HepG2 (cell line): ENCODE data around the gene RASA4B. TPM values are rescaled to one million over a fixed set of nuclear protein-coding genes. Genes with fewer than 3 reads are reported as not detected.
A peak's percentile ranks its signal among the peaks of the same experiment; 100 is the strongest.
"Not testable (repeated sequence)": the region's sequence is repeated elsewhere in the genome, so short reads cannot be mapped to it uniquely, and the experiment has no call there.

Experiments
- ATAC-seq: fragments of 200-7000 bp; cut with Tn5 transposase; 3 replicates; pipeline ENCODE4 v1.9.1; 2020; ENCODE audit warnings: mild to moderate bottlenecking, moderate library complexity
- BruUV-seq: library from RNA; stranded (reverse); fragments of 400-500 nt; replicated peaks from 2 replicates; lab custom pipeline; 2021; lab: Mats Ljungman, UMichigan
- CTCF ChIA-PET: fragments of 300-600 bp; formaldehyde crosslinking; extraction: SDS; loops from one replicate; lab custom pipeline; 2021; ENCODE audit warnings: low total read pairs, inconsistent platforms, low intra/inter-chr PET ratio; lab: Yijun Ruan, JAX
- POLR2A ChIA-PET: fragments of 350-600 bp; sonication (Branson Sonifier 250); formaldehyde crosslinking; loops from one replicate; lab custom pipeline; 2020; ENCODE audit warnings: antibody characterized with exemption, inconsistent platforms; lab: Yijun Ruan, JAX
- DNase-seq: peaks from one replicate; pipeline ENCODE4 v3.0.0-alpha.2; 2015; ENCODE audit warnings: low spot score
- FAIRE-seq: peaks from 3 replicates; lab custom pipeline; 2011; peaks lifted over from hg19 to GRCh38; lab: Jason Lieb, UNC
- H2AFZ ChIP-seq: one replicate; pipeline ENCODE4 v1.6.1; 2011; ENCODE audit warnings: low read length, inconsistent platforms
- H3K27ac ChIP-seq: fragments of 300-600 bp; 3 replicates; pipeline ENCODE4 v1.8.0; 2011; ENCODE audit warnings: mixed run types, mild to moderate bottlenecking, mixed read lengths, low read length, inconsistent platforms; ENCODE audit not compliant: insufficient read depth; ENCODE audit errors: extremely low read length
- H3K27me3 ChIP-seq, 2 experiments: fragments of 200-600 bp in 1 of 2; 2 replicates in 1 of 2; 3 replicates in 1 of 2; pipeline versions ENCODE4 v1.6.0 to v1.8.0; 2011; ENCODE audit warnings: low read length in 2 of 2, mild to moderate bottlenecking in 2 of 2, moderate library complexity in 2 of 2, inconsistent platforms in 1 of 2; ENCODE audit not compliant: insufficient read depth in 2 of 2, control insufficient read depth in 1 of 2
- H3K36me3 ChIP-seq, 2 experiments: fragments of 200-600 bp in 1 of 2; replicated peaks in 1 of 2; 2 replicates in 1 of 2; 3 replicates in 1 of 2; pipeline versions ENCODE4 v1.5.1 to v1.8.0; 2011; ENCODE audit warnings: low read length in 2 of 2, inconsistent platforms in 1 of 2; ENCODE audit not compliant: insufficient read depth in 2 of 2, control insufficient read depth in 1 of 2
- H3K4me1 ChIP-seq: 2 replicates; pipeline ENCODE4 v1.5.1; 2012; ENCODE audit warnings: low read length, inconsistent platforms; ENCODE audit not compliant: insufficient read depth
- H3K4me2 ChIP-seq: 2 replicates; pipeline ENCODE4 v1.6.0; 2011; ENCODE audit warnings: low read depth, low read length, inconsistent platforms
- H3K4me3 ChIP-seq, 3 experiments: fragments of 200-600 bp in 1 of 3; sonication (generic), shearing (Covaris generic) in 1 of 3; replicated peaks in 1 of 3; 2 replicates each; pipeline ENCODE4 v1.5.1; 2011 to 2016; ENCODE audit warnings: low read length in 3 of 3, inconsistent platforms in 2 of 3, low read depth in 2 of 3, mild to moderate bottlenecking in 2 of 3, control low read depth in 1 of 3, mixed read lengths in 1 of 3; ENCODE audit not compliant: insufficient read depth in 1 of 3
- H3K79me2 ChIP-seq: one replicate; pipeline ENCODE4 v1.6.1; 2011; ENCODE audit warnings: low read length, inconsistent platforms; ENCODE audit not compliant: insufficient read depth
- H3K9ac ChIP-seq: 2 replicates; pipeline ENCODE4 v1.6.0; 2011; ENCODE audit warnings: mild to moderate bottlenecking, low read depth, low read length, inconsistent platforms; ENCODE audit not compliant: insufficient read depth
- H3K9me3 ChIP-seq: 2 replicates; pipeline ENCODE4 v1.5.1; 2012; ENCODE audit warnings: mild to moderate bottlenecking, low read length
- H4K20me1 ChIP-seq: 2 replicates; pipeline ENCODE4 v1.6.0; 2011; ENCODE audit warnings: inconsistent platforms, mild to moderate bottlenecking, low read length, moderate library complexity; ENCODE audit not compliant: insufficient read depth
- WGBS: methylation state at CpG from one replicate; pipeline ENCODE4 v1.1.6; 2017; ENCODE audit warnings: low lambda C conversion rate; 5-methylcytosine and 5-hydroxymethylcytosine counted together
- in situ Hi-C: cut with HindIII; loops from 2 replicates; pipeline ENCODE4 v1.10.0; 2017; ENCODE audit warnings: low pct_unique_long_range_greater_than_20kb; ENCODE audit not compliant: extremely low pct_ligation_motif_present
- intact Hi-C: fragments of 100-400 bp; cut with micrococcal nuclease; formaldehyde crosslinking; loops from one replicate; pipeline ENCODE4 v1.10.0; 2022; ENCODE audit not compliant: unreplicated experiment
- polyA plus RNA-seq, 8 experiments: library from polyadenylated mRNA; depleted of rRNA in 3 of 8; stranded (reverse) in 7 of 8; unstranded in 1 of 8; fragments of >200 nt; fragmentation: Illumina TruSeq in 4 of 8; extraction: Trizol in 4 of 8; gene quantifications; 2 replicates each; pipeline versions ENCODE4 v1.2.1 to v1.2.3, GENCODE V29; 2011 to 2016; ENCODE audit warnings: low read depth in 4 of 8, missing spikeins in 1 of 8, mixed read lengths in 1 of 8; ENCODE audit not compliant: insufficient read depth in 1 of 8
- total RNA-seq, 5 experiments: library from RNA; depleted of rRNA; stranded (reverse); fragments of >200 nt; fragmentation: Illumina TruSeq; extraction: Trizol; gene quantifications; 2 replicates each; pipeline ENCODE4 v1.2.3, GENCODE V29; 2016; ENCODE audit warnings: low read depth in 1 of 5

The RASA4B gene
- total and polyA plus RNA-seq, 2 of the 13 experiments (the other 11 are each of a cell fraction or from before 2014, with no cell fraction given): 0.82 to 1.3 TPM

DNA sequence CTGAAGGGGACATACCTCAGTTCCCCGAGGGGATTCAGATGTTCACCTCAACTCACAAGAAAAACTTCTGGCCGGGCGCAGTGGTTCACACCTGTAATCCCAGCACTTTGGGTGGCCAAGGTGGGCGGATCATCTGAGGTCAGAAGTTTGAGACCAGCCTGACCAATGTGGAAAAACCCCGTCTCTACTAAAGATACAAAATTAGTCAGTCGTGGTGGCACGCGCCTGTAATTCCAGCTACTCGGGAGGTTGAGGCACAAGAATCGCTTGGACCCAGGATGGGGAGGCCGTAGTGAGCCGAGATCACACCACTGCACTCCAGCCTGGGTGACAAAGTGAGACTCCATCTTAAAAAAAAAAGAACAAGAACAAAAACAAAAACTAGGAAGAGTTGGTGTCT, 27.7 kb upstream of the RASA4B start:
- intact Hi-C loops, H3K4me1 ChIP-seq, H3K36me3 ChIP-seq, H4K20me1 ChIP-seq, POLR2A ChIA-PET, H3K4me2 ChIP-seq, H3K27ac ChIP-seq, ATAC-seq, BruUV-seq, DNase-seq, H2AFZ ChIP-seq, H3K79me2 ChIP-seq, FAIRE-seq, H3K9ac ChIP-seq, in situ Hi-C loops, H3K4me3 ChIP-seq, CTCF ChIA-PET, H3K9me3 ChIP-seq, H3K27me3 ChIP-seq: not testable (repeated sequence)
- WGBS: 100% methylated on average over 4 of the region's 12 CpGs

DNA sequence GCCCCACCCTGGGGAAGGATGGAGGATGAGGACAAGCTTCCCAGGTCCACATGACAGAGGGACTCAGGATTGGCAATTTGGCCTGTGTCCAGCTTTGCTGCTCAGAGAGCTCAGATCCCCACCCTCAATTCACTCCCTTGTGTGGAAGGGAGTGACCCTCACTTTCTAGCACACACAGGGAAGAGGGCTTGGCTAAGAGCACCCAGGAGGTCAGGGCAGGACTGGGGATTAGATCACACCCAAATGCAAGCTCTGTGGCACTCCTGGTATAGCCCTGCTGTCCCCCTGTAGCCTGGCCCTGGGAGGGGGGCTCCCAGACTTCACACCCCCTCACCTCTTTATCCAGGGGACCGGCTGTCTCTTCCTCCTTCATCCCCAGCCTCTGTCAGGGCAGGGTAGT, 26.8 kb upstream of the RASA4B start:
- H3K79me2 ChIP-seq, H3K27ac ChIP-seq, FAIRE-seq, intact Hi-C loops, in situ Hi-C loops, H3K27me3 ChIP-seq, H2AFZ ChIP-seq, CTCF ChIA-PET, H3K4me1 ChIP-seq, H3K36me3 ChIP-seq, POLR2A ChIA-PET, H3K4me2 ChIP-seq, H4K20me1 ChIP-seq, H3K9me3 ChIP-seq, DNase-seq, H3K4me3 ChIP-seq, H3K9ac ChIP-seq, ATAC-seq, BruUV-seq: not testable (repeated sequence)
- WGBS: 100% methylated on average over 1 of the region's 1 CpG

DNA sequence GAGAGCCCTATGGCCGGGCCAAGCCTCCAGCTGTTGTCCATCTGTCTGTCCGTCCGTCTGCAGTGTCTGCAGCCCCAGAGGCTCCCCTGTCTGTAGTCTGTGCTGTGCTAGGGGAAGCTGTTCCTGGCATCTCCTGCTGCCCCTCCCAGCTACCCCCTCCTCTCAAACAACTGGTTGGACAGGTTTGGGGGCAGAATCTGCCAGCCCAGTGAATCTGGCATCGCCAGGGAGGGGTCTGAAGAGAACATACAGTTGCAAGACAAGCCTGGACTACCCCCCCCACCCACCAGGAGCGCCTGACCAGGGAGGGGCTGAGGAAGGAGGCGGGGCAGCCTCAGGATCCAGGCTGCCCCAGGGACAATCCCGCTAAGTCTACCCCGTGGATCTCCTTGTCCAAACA, 26.0 kb upstream of the RASA4B start, which contains the start of gene UPK3BL2:
TSS of gene UPK3BL2 (minus strand) at position 101 of the 400 bp plus-strand sequence. CDS start at position 41, 60 bp downstream.
- H2AFZ ChIP-seq, H3K4me2 ChIP-seq, DNase-seq, H3K9me3 ChIP-seq, POLR2A ChIA-PET, CTCF ChIA-PET, H3K79me2 ChIP-seq, H3K27me3 ChIP-seq, H3K4me3 ChIP-seq, H3K9ac ChIP-seq, ATAC-seq, H4K20me1 ChIP-seq, intact Hi-C loops, H3K27ac ChIP-seq, H3K4me1 ChIP-seq, in situ Hi-C loops, FAIRE-seq, H3K36me3 ChIP-seq: not testable (repeated sequence)
- WGBS: no CpG with 5 or more reads among the region's 8 CpGs
- BruUV-seq: TSS peak; percentile 36

DNA sequence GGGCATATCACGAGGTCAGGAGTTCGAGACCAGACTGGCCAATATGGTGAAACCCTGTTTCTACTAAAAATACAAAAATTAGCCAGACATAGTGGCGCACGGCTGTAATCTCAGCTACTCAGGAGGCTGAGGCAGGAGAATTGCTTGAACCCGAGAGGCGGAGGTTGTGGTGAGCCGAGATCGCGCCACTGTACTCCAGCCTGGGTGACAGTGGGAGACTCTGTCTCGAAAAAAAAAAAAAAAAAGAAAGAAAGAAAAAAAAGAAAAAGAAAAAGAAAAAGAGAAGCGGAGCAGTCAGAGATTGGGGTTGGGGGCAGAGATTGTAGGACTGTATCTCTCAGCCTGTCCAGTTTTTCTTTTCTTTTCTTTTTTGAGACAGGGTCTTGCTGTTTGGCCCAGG, 25.2 kb upstream of the RASA4B start:
- POLR2A ChIA-PET, in situ Hi-C loops, H3K9ac ChIP-seq, H3K27ac ChIP-seq, FAIRE-seq, DNase-seq, H2AFZ ChIP-seq, H3K79me2 ChIP-seq, ATAC-seq, H3K4me1 ChIP-seq, H3K27me3 ChIP-seq, intact Hi-C loops, BruUV-seq, H4K20me1 ChIP-seq, CTCF ChIA-PET, H3K4me2 ChIP-seq, H3K9me3 ChIP-seq, H3K4me3 ChIP-seq, H3K36me3 ChIP-seq: not testable (repeated sequence)
- WGBS: 92% methylated on average over 10 of the region's 11 CpGs
